Measurements from ENCODE around the gene SENP3.

- TF ChIP-seq CTCF (optimal IDR thresholded peaks at IDR 0.05 in 1 of 3, IDR thresholded peaks at IDR 0.05 in 1 of 3, conservative IDR thresholded peaks at IDR 0.05 in 1 of 3; ENCODE audit: extremely low read depth in 1 of 3, insufficient read depth in 2 of 3, low read length in 3 of 3): no peak
- TF ChIP-seq EZH2 (IDR thresholded peaks at IDR 0.05; ENCODE audit: low read length): no peak
Measured at GRCh38 chr17:7588553-7589203, 27.0 kb downstream of the SENP3 start.
